HepG2 (cell line): Measurements from ENCODE around the gene PPP1R12A. TPM values are rescaled to one million over a fixed set of nuclear protein-coding genes. Genes with fewer than 3 reads are reported as not detected.

Experiments
- ATM ChIP-seq: fragments of 450-650 bp; IDR thresholded peaks from 2 replicates; pipeline ENCODE4 v1.7.1; 2017; ENCODE audit warnings: mild to moderate bottlenecking, borderline replicate concordance
- BRCA1 ChIP-seq: sonication (generic); formaldehyde crosslinking; IDR thresholded peaks from 2 replicates; pipeline ENCODE4 v1.4.0; 2020; ENCODE audit warnings: missing genetic modification reagents
- CENPT ChIP-seq: sonication (generic); formaldehyde crosslinking; IDR thresholded peaks from 2 replicates; pipeline ENCODE4 v1.8.0; 2022; ENCODE audit warnings: low read depth, mild to moderate bottlenecking, moderate library complexity, missing genetic modification reagents
- CHD4 ChIP-seq: fragments of 200-600 bp; sonication (generic); IDR thresholded peaks from 2 replicates; pipeline ENCODE4 v1.7.0; 2017; ENCODE audit warnings: mild to moderate bottlenecking, low read length, borderline replicate concordance
- DR1 ChIP-seq: sonication (generic); formaldehyde crosslinking; IDR thresholded peaks from 2 replicates; pipeline ENCODE4 v1.8.0; 2021; ENCODE audit warnings: mild to moderate bottlenecking, missing genetic modification reagents, inconsistent platforms
- ESRRA ChIP-seq: sonication (generic); formaldehyde crosslinking; IDR thresholded peaks from 2 replicates; pipeline ENCODE4 v1.5.1; 2020; ENCODE audit warnings: mild to moderate bottlenecking, low read depth, missing genetic modification reagents
- HOXD1 ChIP-seq: sonication (generic); formaldehyde crosslinking; IDR thresholded peaks from 2 replicates; pipeline ENCODE4 v1.5.0; 2020; ENCODE audit warnings: missing genetic modification reagents
- JUND ChIP-seq: sonication (generic); formaldehyde crosslinking; IDR thresholded peaks from 2 replicates; pipeline ENCODE4 v1.8.0; 2022; ENCODE audit warnings: mild to moderate bottlenecking, missing genetic modification reagents
- KMT2B ChIP-seq: IDR thresholded peaks from 2 replicates; pipeline ENCODE4 v1.6.1; 2016; ENCODE audit warnings: missing genetic modification reagents, missing compliant biosample characterization
- NAIF1 ChIP-seq: sonication (generic); formaldehyde crosslinking; IDR thresholded peaks from 2 replicates; pipeline ENCODE4 v1.5.0; 2020; ENCODE audit warnings: mild to moderate bottlenecking, missing genetic modification reagents, borderline replicate concordance
- POLR2AphosphoS5 ChIP-seq: IDR thresholded peaks from 2 replicates; pipeline ENCODE4 v1.6.1; 2012; ENCODE audit warnings: low read depth, low read length
- RXRA ChIP-seq: sonication (generic); formaldehyde crosslinking; IDR thresholded peaks from 2 replicates; pipeline ENCODE4 v1.5.1; 2020; ENCODE audit warnings: missing genetic modification reagents
- SIX1 ChIP-seq: sonication (generic); formaldehyde crosslinking; IDR thresholded peaks from 2 replicates; pipeline ENCODE4 v1.4.0; 2020; ENCODE audit warnings: missing genetic modification reagents, borderline replicate concordance
- SRSF1 ChIP-seq: fragments of 200-400 bp; formaldehyde crosslinking; optimal IDR thresholded peaks from 2 replicates; pipeline ENCODE3; 2017; ENCODE audit warnings: mild to moderate bottlenecking, low read depth, low read length, moderate library complexity
- THAP7 ChIP-seq: sonication (generic); formaldehyde crosslinking; IDR thresholded peaks from 2 replicates; pipeline ENCODE4 v1.8.1; 2023; ENCODE audit warnings: mild to moderate bottlenecking, missing genetic modification reagents
- YY1 ChIP-seq: IDR thresholded peaks from 2 replicates; pipeline ENCODE4 v1.6.1; 2011; ENCODE audit warnings: low read length, low read depth, moderate library complexity, mild to moderate bottlenecking; ENCODE audit not compliant: insufficient read depth, insufficient replicate concordance
- ZBED4 ChIP-seq: sonication (generic); formaldehyde crosslinking; IDR thresholded peaks from 2 replicates; pipeline ENCODE4 v1.4.0; 2020; ENCODE audit warnings: missing genetic modification reagents, borderline replicate concordance
- ZBTB7B ChIP-seq: sonication (generic); formaldehyde crosslinking; IDR thresholded peaks from 2 replicates; pipeline ENCODE4 v1.4.0; 2020; ENCODE audit warnings: missing genetic modification reagents
- ZMYM4 ChIP-seq: sonication (generic); formaldehyde crosslinking; IDR thresholded peaks from 2 replicates; pipeline ENCODE4 v1.8.1; 2023; ENCODE audit warnings: mild to moderate bottlenecking, missing genetic modification reagents
- ZNF567 ChIP-seq: sonication (generic); formaldehyde crosslinking; IDR thresholded peaks from 2 replicates; pipeline ENCODE4 v1.8.1; 2023; ENCODE audit warnings: mild to moderate bottlenecking, missing genetic modification reagents, borderline replicate concordance
- ZSCAN12 ChIP-seq: sonication (generic); formaldehyde crosslinking; IDR thresholded peaks from 2 replicates; pipeline ENCODE4 v1.9.0; 2021; ENCODE audit warnings: mild to moderate bottlenecking, missing genetic modification reagents
- ZSCAN22 ChIP-seq: sonication (generic); formaldehyde crosslinking; IDR thresholded peaks from 2 replicates; pipeline ENCODE4 v1.4.0; 2020; ENCODE audit warnings: mild to moderate bottlenecking, missing genetic modification reagents
- polyA plus RNA-seq, 8 experiments: library from polyadenylated mRNA; depleted of rRNA in 3 of 8; stranded (reverse) in 7 of 8; unstranded in 1 of 8; fragments of >200 nt; fragmentation: Illumina TruSeq in 4 of 8; extraction: Trizol in 4 of 8; gene quantifications; 2 replicates each; pipeline versions ENCODE4 v1.2.1 to v1.2.3, GENCODE V29; 2011 to 2016; ENCODE audit warnings: low read depth in 4 of 8, missing spikeins in 1 of 8, mixed read lengths in 1 of 8; ENCODE audit not compliant: insufficient read depth in 1 of 8
- total RNA-seq, 5 experiments: library from RNA; depleted of rRNA; stranded (reverse); fragments of >200 nt; fragmentation: Illumina TruSeq; extraction: Trizol; gene quantifications; 2 replicates each; pipeline ENCODE4 v1.2.3, GENCODE V29; 2016; ENCODE audit warnings: low read depth in 1 of 5
- TF ChIP-seq, protein P1 (sequence below): sonication (generic); formaldehyde crosslinking; IDR thresholded peaks from 2 replicates; pipeline ENCODE4 v1.5.1; 2020; ENCODE audit warnings: mild to moderate bottlenecking, missing genetic modification reagents

The PPP1R12A gene
- total and polyA plus RNA-seq, 2 of the 13 experiments (the other 11 are each of a cell fraction or from before 2014, with no cell fraction given) = 23.8 to 50.0 TPM

- TF ChIP-seq SRSF1 (peak; percentile 76), ZNF567 (no peak; the same call in 1 of the 2 replicates), YY1 (peak; percentile 13), SIX1 (CRISPR knock-in tag) (0 out of 2 replicates have a peak, but pooled peaks have one; percentile 16), HOXD1 (CRISPR knock-in tag) (peak; percentile 71; the same call in 1 of the 2 replicates), ESRRA (peak; percentile 25; the same call in 1 of the 2 replicates), ZSCAN12 (CRISPR knock-in tag) (no peak), ATM (no peak), ZMYM4 (CRISPR knock-in tag) (peak; percentile 98), DR1 (CRISPR knock-in tag) (peak; percentile 53), THAP7 (CRISPR knock-in tag) (0 out of 2 replicates have a peak, but pooled peaks have one; percentile 63), POLR2AphosphoS5 (peak; percentile 90), CHD4 (no peak), NAIF1 (CRISPR knock-in tag) (peak; percentile 56; the same call in 1 of the 2 replicates), ZBED4 (CRISPR knock-in tag) (0 out of 2 replicates have a peak, but pooled peaks have one; percentile 66), KMT2B (CRISPR knock-in tag) (peak; percentile 94), CENPT (CRISPR knock-in tag) (no peak), ZSCAN22 (CRISPR knock-in tag) (no peak), RXRA (no peak; the same call in 1 of the 2 replicates), JUND (no peak), ZBTB7B (peak; percentile 46), BRCA1 (CRISPR knock-in tag) (peak; percentile 50; the same call in 1 of the 2 replicates)
- TF ChIP-seq, protein P1, sequence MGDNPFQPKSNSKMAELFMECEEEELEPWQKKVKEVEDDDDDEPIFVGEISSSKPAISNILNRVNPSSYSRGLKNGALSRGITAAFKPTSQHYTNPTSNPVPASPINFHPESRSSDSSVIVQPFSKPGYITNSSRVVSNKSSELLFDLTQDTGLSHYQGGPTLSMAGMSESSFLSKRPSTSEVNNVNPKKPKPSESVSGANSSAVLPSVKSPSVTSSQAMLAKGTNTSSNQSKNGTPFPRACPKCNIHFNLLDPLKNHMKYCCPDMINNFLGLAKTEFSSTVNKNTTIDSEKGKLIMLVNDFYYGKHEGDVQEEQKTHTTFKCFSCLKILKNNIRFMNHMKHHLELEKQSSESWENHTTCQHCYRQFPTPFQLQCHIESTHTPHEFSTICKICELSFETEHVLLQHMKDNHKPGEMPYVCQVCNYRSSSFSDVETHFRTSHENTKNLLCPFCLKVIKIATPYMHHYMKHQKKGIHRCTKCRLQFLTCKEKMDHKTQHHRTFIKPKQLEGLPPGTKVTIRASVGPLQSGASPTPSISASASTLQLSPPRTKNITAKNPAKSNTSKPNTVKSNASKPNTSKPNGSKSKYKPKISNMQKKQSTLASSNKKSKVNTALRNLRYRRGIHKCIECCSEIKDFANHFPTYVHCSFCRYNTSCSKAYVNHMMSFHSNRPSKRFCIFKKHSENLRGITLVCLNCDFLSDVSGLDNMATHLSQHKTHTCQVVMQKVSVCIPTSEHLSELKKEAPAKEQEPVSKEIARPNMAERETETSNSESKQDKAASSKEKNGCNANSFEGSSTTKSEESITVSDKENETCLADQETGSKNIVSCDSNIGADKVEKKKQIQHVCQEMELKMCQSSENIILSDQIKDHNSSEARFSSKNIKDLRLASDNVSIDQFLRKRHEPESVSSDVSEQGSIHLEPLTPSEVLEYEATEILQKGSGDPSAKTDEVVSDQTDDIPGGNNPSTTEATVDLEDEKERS (CRISPR knock-in tag) = 0 out of 2 replicates have a peak, but pooled peaks have one; percentile 19
Observed at GRCh38 chr12:79935021-79935623, at the start of gene PPP1R12A (continued).
